Measurements from ENCODE around the gene PDLIM7.

- TF ChIP-seq CTCF (IDR thresholded peaks at IDR 0.05) (no peak; the same call in 1 of the 2 replicates), SIN3A (IDR thresholded peaks at IDR 0.05; ENCODE audit: borderline replicate concordance, low read depth, low read length) (no peak), TCF12 (IDR thresholded peaks at IDR 0.05) (no peak)
Measured at GRCh38 chr5:177456591-177456964, 40.8 kb downstream of the PDLIM7 start.
